ELR (cell line): ENCODE results near the gene CAVIN2.

ENCODE experiments used
- DNase-seq: peaks from one replicate; pipeline ENCODE4 v3.0.0-alpha.2; 2015; ENCODE audit warnings: low read depth

CAVIN2 gene

GRCh38 chr2:191864628-191865374 lies 17.9 kb upstream of the CAVIN2 start:
- peak; percentile 77 for DNase-seq

GRCh38 chr2:191863988-191864387 lies 17.1 kb upstream of the CAVIN2 start:
- DNase-seq: no peak

- DNase-seq: peak; percentile 78
Measured at GRCh38 chr2:191862156-191862775, 15.4 kb upstream of the CAVIN2 start.

- no peak for DNase-seq
Measured at GRCh38 chr2:191860760-191861466, 14.0 kb upstream of the CAVIN2 start.

GRCh38 chr2:191859681-191860080 lies 12.8 kb upstream of the CAVIN2 start:
- no peak for DNase-seq

GRCh38 chr2:191857886-191858285 lies 11.0 kb upstream of the CAVIN2 start:
- no peak for DNase-seq

- peak; percentile 74 for DNase-seq
Measured at GRCh38 chr2:191857259-191857805, 10.4 kb upstream of the CAVIN2 start.

GRCh38 chr2:191856111-191856876 lies 9.4 kb upstream of the CAVIN2 start:
- no peak for DNase-seq

- no peak for DNase-seq
Measured at GRCh38 chr2:191855382-191855781, 8.5 kb upstream of the CAVIN2 start.

GRCh38 chr2:191854382-191855372 lies 7.8 kb upstream of the CAVIN2 start:
- no peak for DNase-seq

GRCh38 chr2:191853843-191854242 lies 7.0 kb upstream of the CAVIN2 start:
- DNase-seq: no peak

GRCh38 chr2:191851158-191851557 lies 4.3 kb upstream of the CAVIN2 start:
- no peak for DNase-seq

- DNase-seq: no peak
Measured at GRCh38 chr2:191848771-191849767, 2.2 kb upstream of the CAVIN2 start.

GRCh38 chr2:191847764-191848163 lies 876 bp upstream of the CAVIN2 start:
- no peak for DNase-seq

GRCh38 chr2:191845876-191846514 lies 893 bp downstream of the CAVIN2 start:
- no peak for DNase-seq

- DNase-seq: no peak
Measured at GRCh38 chr2:191845248-191845715, 1.6 kb downstream of the CAVIN2 start.

- DNase-seq: no peak
Measured at GRCh38 chr2:191844706-191845105, 2.2 kb downstream of the CAVIN2 start.

GRCh38 chr2:191840921-191841320 lies 6.0 kb downstream of the CAVIN2 start:
- peak; percentile 50 for DNase-seq
